OCI-LY1 (cell line): ENCODE data around the gene HDAC7.

Experiments
- CTCF ChIP-seq: fragments of 200-600 bp; sonication (generic), shearing (Covaris generic); IDR thresholded peaks from 2 replicates; pipeline ENCODE4 v1.5.1; 2017; ENCODE audit warnings: mild to moderate bottlenecking, antibody characterized with exemption, low read length, moderate library complexity, mixed read lengths
- EZH2 ChIP-seq: fragments of 200-600 bp; sonication (generic), shearing (Covaris generic); IDR thresholded peaks from 2 replicates; pipeline ENCODE4 v1.8.0; 2017; ENCODE audit warnings: borderline replicate concordance, mixed run types, mild to moderate bottlenecking, antibody characterized with exemption, low read length, moderate library complexity, mixed read lengths

- TF ChIP-seq CTCF (no peak), EZH2 (no peak)
Measured at GRCh38 chr12:47862881-47863280, 43.2 kb upstream of the HDAC7 start.
